Neural cell (in vitro differentiated cells): Measurements from ENCODE around the gene SGPP1. TPM values are rescaled to one million over a fixed set of nuclear protein-coding genes. Genes with fewer than 3 reads are reported as not detected.

Experiments
- H2AFZ ChIP-seq: fragments of 200-600, 300-800 bp; sonication (generic), shearing (Covaris generic); 2 replicates; pipeline ENCODE4 v1.6.0; 2014; ENCODE audit warnings: low read depth, mild to moderate bottlenecking, antibody characterized with exemption, low read length, moderate library complexity
- H3F3A ChIP-seq: fragments of 200-600 bp; shearing (Covaris generic); 2 replicates; pipeline ENCODE4 v1.6.1; 2016; ENCODE audit warnings: mild to moderate bottlenecking, moderate library complexity, mixed read lengths, antibody characterized with exemption, low read length; ENCODE audit not compliant: insufficient read depth, poor library complexity, severe bottlenecking
- H3K27ac ChIP-seq: fragments of 200-600, 300-800 bp; sonication (generic), shearing (Covaris generic); 2 replicates; pipeline ENCODE4 v1.5.1; 2014; ENCODE audit warnings: mild to moderate bottlenecking, low read length, moderate library complexity
- H3K27me3 ChIP-seq: fragments of 300-800, 200-600 bp; sonication (generic), shearing (Covaris generic); 2 replicates; pipeline ENCODE4 v1.6.0; 2014; ENCODE audit warnings: mild to moderate bottlenecking, low read depth, low read length, moderate library complexity; ENCODE audit not compliant: insufficient read depth
- H3K36me3 ChIP-seq: fragments of 300-800, 200-600 bp; sonication (generic), shearing (Covaris generic); 2 replicates; pipeline ENCODE4 v1.5.1; 2014; ENCODE audit warnings: mild to moderate bottlenecking, antibody characterized with exemption, low read length, moderate library complexity; ENCODE audit not compliant: insufficient read depth
- H3K4me2 ChIP-seq: fragments of 300-800, 200-600 bp; sonication (generic), shearing (Covaris generic); 2 replicates; pipeline ENCODE4 v1.6.0; 2014; ENCODE audit warnings: mild to moderate bottlenecking, low read length
- H3K4me3 ChIP-seq: fragments of 300-800, 200-600 bp; sonication (generic), shearing (Covaris generic); 2 replicates; pipeline ENCODE4 v1.5.1; 2014; ENCODE audit warnings: mild to moderate bottlenecking, low read length, moderate library complexity
- H3K79me2 ChIP-seq: fragments of 200-600 bp; shearing (Covaris generic); replicated peaks from 2 replicates; pipeline ENCODE4 v1.6.0; 2014; ENCODE audit warnings: mild to moderate bottlenecking, low read length, moderate library complexity; ENCODE audit not compliant: insufficient read depth
- H3K9ac ChIP-seq: fragments of 300-800, 200-600 bp; sonication (generic), shearing (Covaris generic); 2 replicates; pipeline ENCODE4 v1.6.1; 2016; ENCODE audit warnings: mild to moderate bottlenecking, low read length, mixed read lengths
- H3K9me2 ChIP-seq: fragments of 200-600 bp; shearing (Covaris generic); 2 replicates; pipeline ENCODE4 v1.6.1; 2016; ENCODE audit warnings: mild to moderate bottlenecking, low read length, mixed read lengths; ENCODE audit not compliant: insufficient read depth
- H3K9me3 ChIP-seq: fragments of 200-600, 300-800 bp; sonication (generic), shearing (Covaris generic); 2 replicates; pipeline ENCODE4 v1.6.1; 2016; ENCODE audit warnings: mild to moderate bottlenecking, mixed run types, low read length, moderate library complexity, mixed read lengths
- H4K20me1 ChIP-seq: fragments of 200-600 bp; shearing (Covaris generic); 2 replicates; pipeline ENCODE4 v1.6.1; 2016; ENCODE audit warnings: mild to moderate bottlenecking, mixed run types; ENCODE audit not compliant: insufficient read depth
- CTCF ChIP-seq: fragments of 450-650 bp; IDR thresholded peaks from 2 replicates; pipeline ENCODE4 v1.5.1; 2014; ENCODE audit warnings: antibody characterized with exemption, mild to moderate bottlenecking, moderate library complexity; ENCODE audit not compliant: poor library complexity, severe bottlenecking
- EP300 ChIP-seq: fragments of 450-650 bp; conservative IDR thresholded peaks from 2 replicates; pipeline ENCODE4 v1.6.1; 2014; ENCODE audit warnings: antibody characterized with exemption, mild to moderate bottlenecking, moderate library complexity; ENCODE audit not compliant: poor library complexity, severe bottlenecking
- EZH2 ChIP-seq: fragments of 200-600, 300-800 bp; shearing (Covaris generic), sonication (generic); IDR thresholded peaks from 2 replicates; pipeline ENCODE4 v1.6.1; 2014; ENCODE audit warnings: antibody characterized with exemption, low read length, borderline replicate concordance, mild to moderate bottlenecking; ENCODE audit not compliant: insufficient read depth, poor library complexity, severe bottlenecking
- MXI1 ChIP-seq: fragments of 450-650 bp; conservative IDR thresholded peaks from 2 replicates; pipeline ENCODE4 v1.6.1; 2014; ENCODE audit warnings: antibody characterized with exemption, mild to moderate bottlenecking; ENCODE audit not compliant: poor library complexity, severe bottlenecking
- POLR2AphosphoS5 ChIP-seq: IDR thresholded peaks from 2 replicates; pipeline ENCODE4 v1.6.1; 2012
- RAD21 ChIP-seq: fragments of 450-650 bp; conservative IDR thresholded peaks from 2 replicates; pipeline ENCODE4 v1.6.1; 2014; ENCODE audit warnings: antibody characterized with exemption, mild to moderate bottlenecking, moderate library complexity
- REST ChIP-seq: IDR thresholded peaks from 2 replicates; pipeline ENCODE4 v1.6.1; 2012; ENCODE audit warnings: borderline replicate concordance
- SMC3 ChIP-seq: fragments of 450-650 bp; conservative IDR thresholded peaks from 2 replicates; pipeline ENCODE4 v1.6.1; 2014; ENCODE audit warnings: antibody characterized with exemption, mild to moderate bottlenecking, moderate library complexity; ENCODE audit not compliant: poor library complexity
- TAF1 ChIP-seq: IDR thresholded peaks from 2 replicates; pipeline ENCODE4 v1.6.1; 2012; ENCODE audit warnings: low read depth
- polyA plus RNA-seq: library from polyadenylated mRNA; depleted of rRNA; stranded (reverse); fragments of >200 nt; gene quantifications from 2 replicates; pipeline ENCODE4 v1.2.3, GENCODE V29; 2014

Gene SGPP1
- polyA plus RNA-seq, 1 donor from 2014 or later: 17.7 TPM

- no peak for TF ChIP-seq EZH2
- no peak for TF ChIP-seq REST
- no peak for TF ChIP-seq RAD21
- TF ChIP-seq TAF1: no peak
- no peak overlapping the region for H3K27ac ChIP-seq
Measured at GRCh38 chr14:63654346-63654745, 73.5 kb downstream of the SGPP1 start.

GRCh38 chr14:63652406-63652805 is 75.5 kb downstream of the SGPP1 start:
- no peak overlapping the region for H2AFZ ChIP-seq

More at GRCh38 chr14:63654346-63654745, 73.5 kb downstream of the SGPP1 start:
- Histone ChIP-seq H3K4me2 (no peak overlapping the region), H3F3A (no peaks in the 10 kb centered on the region), H3K79me2 (no peaks in the 10 kb centered on the region), H2AFZ (no peak overlapping the region), H3K9ac (no peak overlapping the region), H4K20me1 (no peaks in the 10 kb centered on the region), H3K36me3 (no peaks in the 10 kb centered on the region), H3K9me3 (no peaks in the 10 kb centered on the region), H3K27me3 (no peaks in the 10 kb centered on the region), H3K4me3 (no peak overlapping the region), H3K9me2 (no peaks in the 10 kb centered on the region)

More at GRCh38 chr14:63652406-63652805, 75.5 kb downstream of the SGPP1 start:
- no peaks in the 10 kb centered on the region for H3K9me3 ChIP-seq
- no peaks in the 10 kb centered on the region for H3K27me3 ChIP-seq
- H3K27ac ChIP-seq: no peak overlapping the region
- no peak overlapping the region for H3K9ac ChIP-seq
- no peak for TF ChIP-seq CTCF
- TF ChIP-seq EP300: no peak
- TF ChIP-seq TAF1: no peak
- TF ChIP-seq REST: no peak
- no peak for TF ChIP-seq EZH2
- TF ChIP-seq POLR2AphosphoS5: no peak
- TF ChIP-seq MXI1: no peak
- TF ChIP-seq RAD21: no peak
- no peak for TF ChIP-seq SMC3
- H3K36me3 ChIP-seq: no peaks in the 10 kb centered on the region
- no peaks in the 10 kb centered on the region for H3F3A ChIP-seq
- H3K79me2 ChIP-seq: no peaks in the 10 kb centered on the region
- no peaks in the 10 kb centered on the region for H3K9me2 ChIP-seq
- H3K4me2 ChIP-seq: no peak overlapping the region
- H3K4me3 ChIP-seq: no peak overlapping the region
- H4K20me1 ChIP-seq: no peaks in the 10 kb centered on the region
